ENCODE data around the gene ALMS1. TPM values are rescaled to one million over a fixed set of nuclear protein-coding genes. Genes with fewer than 3 reads are reported as not detected.
"Not testable (repeated sequence)": the region's sequence is repeated elsewhere in the genome, so short reads cannot be mapped to it uniquely, and the experiment has no call there.

Gene ALMS1
- total and polyA plus RNA-seq, 2 of the 4 experiments (the other 2 are of a cell fraction) = 20.8 to 52.8 TPM

- dilution Hi-C loops (cut with HindIII; ENCODE audit: low sequenced_read_pairs, unreplicated experiment) (no loop called here), intact Hi-C loops (cut with micrococcal nuclease) (no loop called here), in situ Hi-C loops (cut with MboI; ENCODE audit: low sequenced_read_pairs) (no loop called here)
- Histone ChIP-seq H2BK15ac (ENCODE audit: low read depth, low read length) (no peak overlapping the region), H2BK20ac (ENCODE audit: low read depth, low read length) (no peak overlapping the region), H3K27ac (ENCODE audit: insufficient read depth, low read length) (no peak overlapping the region), H4K5ac (ENCODE audit: low read depth, low read length) (no peak overlapping the region), H3K27me3 (ENCODE audit: control insufficient read depth, insufficient read depth, low read length) (no peaks in the 10 kb centered on the region), H3K4ac (ENCODE audit: low read depth, low read length) (no peak overlapping the region), H2BK5ac (ENCODE audit: low read depth, low read length, poor library complexity, severe bottlenecking) (no peak overlapping the region), H2AK5ac (ENCODE audit: low read depth, low read length) (no peak overlapping the region), H3K56ac (ENCODE audit: extremely low read depth, insufficient read depth, low read length) (no peak overlapping the region), H2AFZ (replicated peaks; ENCODE audit: low read length, poor library complexity) (no peak overlapping the region), H3K36me3 (ENCODE audit: control insufficient read depth, insufficient read depth, low read length) (peaks cover 5% of the 10 kb centered on the region), H3K4me1 (ENCODE audit: control insufficient read depth, insufficient read depth, low read length) (0 out of 2 replicates have a peak, but pooled peaks cover 2% of the 10 kb centered on the region), H3K18ac (ENCODE audit: low read depth, low read length) (no peak overlapping the region), H2BK120ac (ENCODE audit: low read depth, low read length) (no peak overlapping the region), H3K4me2 (ENCODE audit: low read depth, low read length) (no peak overlapping the region), H4K8ac (ENCODE audit: low read depth in 2 of 2, low read length in 2 of 2) (no peak overlapping the region), H3K4me3 (ENCODE audit: insufficient read depth, low read depth, low read length) (no peak overlapping the region), H4K20me1 (ENCODE audit: insufficient read depth, low read length) (no peaks in the 10 kb centered on the region), H3K23ac (ENCODE audit: low read depth, low read length) (no peak overlapping the region), H2AK9ac (replicated peaks; ENCODE audit: low read depth, low read length, poor library complexity) (no peak overlapping the region), H3K9ac (ENCODE audit: low read depth, low read length) (no peak overlapping the region), H3K79me1 (ENCODE audit: low read depth in 1 of 2, low read length in 2 of 2) (no peaks in the 10 kb centered on the region), H4K91ac (ENCODE audit: insufficient read depth, low read depth, low read length) (no peak overlapping the region), H3K9me1 (ENCODE audit: insufficient read depth, low read length) (no peaks in the 10 kb centered on the region; the same call in 1 of the 2 replicates), H3K14ac (replicated peaks; ENCODE audit: low read depth, low read length) (no peak overlapping the region), H3K9me3 (ENCODE audit: control insufficient read depth, insufficient read depth, low read length) (no peaks in the 10 kb centered on the region)
- WGBS, 2 experiments (ENCODE audit: extremely low coverage in 2 of 2, insufficient read length in 1 of 2) = no CpG with 5 or more reads among the region's 5 CpGs
- DNase-seq (no peak), ATAC-seq (ENCODE audit: low read depth) (no peak)
- TF ChIP-seq CEBPB (IDR thresholded peaks at IDR 0.05; ENCODE audit: low read depth, low read length) (peak; percentile 15; the same call in 1 of the 2 replicates), FOS (IDR thresholded peaks at IDR 0.05; ENCODE audit: low read depth, low read length) (no peak)
- POLR2A ChIA-PET (ENCODE audit: unreplicated experiment) = no interaction called here
- CTCF ChIA-PET = no interaction called here
- BruUV-seq (replicated peaks) = no TSS peak
Observed at GRCh38 chr2:73601780-73602179, 216.1 kb downstream of the ALMS1 start.

DNA sequence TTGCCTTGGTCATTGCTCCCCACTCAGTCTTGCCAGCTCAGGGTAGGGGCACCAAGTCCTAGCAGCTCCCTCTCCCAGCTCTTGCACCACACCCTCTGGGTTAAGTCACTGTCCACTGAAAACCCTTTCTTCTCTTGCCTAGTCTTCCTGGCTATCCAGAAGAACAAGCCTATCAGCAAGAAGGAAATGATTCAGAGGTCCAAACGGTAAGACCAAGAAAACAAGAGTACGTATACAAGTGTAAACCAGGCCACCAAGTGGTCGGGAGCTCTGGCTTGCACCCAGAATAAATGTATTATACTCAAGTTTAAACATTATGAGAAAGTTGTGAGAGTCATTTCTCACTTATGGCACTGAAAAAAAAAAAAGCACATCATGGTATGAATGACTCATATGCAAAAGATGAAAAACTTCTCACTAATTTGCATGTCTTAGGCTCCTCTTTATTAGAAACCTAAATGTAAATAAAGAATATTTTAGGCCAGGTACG, 217.5 kb downstream of the ALMS1 start:
- POLR2A ChIA-PET (ENCODE audit: unreplicated experiment); H3K27ac ChIP-seq (ENCODE audit: insufficient read depth, low read length); H3K9me3 ChIP-seq (ENCODE audit: control insufficient read depth, insufficient read depth, low read length); H2BK120ac ChIP-seq (ENCODE audit: low read depth, low read length); H3K36me3 ChIP-seq (ENCODE audit: control insufficient read depth, insufficient read depth, low read length); H3K14ac ChIP-seq (replicated peaks; ENCODE audit: low read depth, low read length); H4K91ac ChIP-seq (ENCODE audit: insufficient read depth, low read depth, low read length); H4K20me1 ChIP-seq (ENCODE audit: insufficient read depth, low read length); H3K79me1 ChIP-seq (ENCODE audit: low read depth in 1 of 2, low read length in 2 of 2); H3K4me1 ChIP-seq (ENCODE audit: control insufficient read depth, insufficient read depth, low read length); intact Hi-C loops (cut with micrococcal nuclease); H3K56ac ChIP-seq (ENCODE audit: extremely low read depth, insufficient read depth, low read length); in situ Hi-C loops (cut with MboI; ENCODE audit: low sequenced_read_pairs); H4K5ac ChIP-seq (ENCODE audit: low read depth, low read length); BruUV-seq (replicated peaks); dilution Hi-C loops (cut with HindIII; ENCODE audit: low sequenced_read_pairs, unreplicated experiment); H3K23ac ChIP-seq (ENCODE audit: low read depth, low read length); CTCF ChIA-PET; H2BK15ac ChIP-seq (ENCODE audit: low read depth, low read length); H2BK20ac ChIP-seq (ENCODE audit: low read depth, low read length); H2AK5ac ChIP-seq (ENCODE audit: low read depth, low read length); H3K18ac ChIP-seq (ENCODE audit: low read depth, low read length); H2BK5ac ChIP-seq (ENCODE audit: low read depth, low read length, poor library complexity, severe bottlenecking); H2AFZ ChIP-seq (replicated peaks; ENCODE audit: low read length, poor library complexity); H3K9me1 ChIP-seq (ENCODE audit: insufficient read depth, low read length); H3K27me3 ChIP-seq (ENCODE audit: control insufficient read depth, insufficient read depth, low read length); H3K4me2 ChIP-seq (ENCODE audit: low read depth, low read length); H4K8ac ChIP-seq (ENCODE audit: low read depth in 2 of 2, low read length in 2 of 2); H3K4ac ChIP-seq (ENCODE audit: low read depth, low read length); H2AK9ac ChIP-seq (replicated peaks; ENCODE audit: low read depth, low read length, poor library complexity); H3K9ac ChIP-seq (ENCODE audit: low read depth, low read length); H3K4me3 ChIP-seq (ENCODE audit: insufficient read depth, low read depth, low read length): not testable (repeated sequence)
- DNase-seq = peak; percentile 59
- peak; percentile 88 for ATAC-seq (ENCODE audit: low read depth)
- no CpG with 5 or more reads among the region's 4 CpGs for WGBS, 2 experiments (ENCODE audit: extremely low coverage in 2 of 2, insufficient read length in 1 of 2)

All from IMR-90 (cell line).